H1 (cell line): Measurements from ENCODE around the gene ZFPL1. TPM values are rescaled to one million over a fixed set of nuclear protein-coding genes. Genes with fewer than 3 reads are reported as not detected.
A peak's percentile ranks its signal among the peaks of the same experiment; 100 is the strongest.

Experiments used
- CTCF ChIA-PET: fragments of 300-600 bp; sonication (Branson Sonifier 250); formaldehyde crosslinking; loops from one replicate; lab custom pipeline; 2021; ENCODE audit not compliant: partially characterized antibody; lab: Charles Lee
- POLR2A ChIA-PET: fragments of 300-600 bp; sonication (Branson Sonifier 250); formaldehyde crosslinking; loops from one replicate; lab custom pipeline; 2021; ENCODE audit warnings: inconsistent platforms; ENCODE audit not compliant: partially characterized antibody; lab: Charles Lee
- DNase-seq, 2 experiments: peaks; one replicate each; pipeline versions ENCODE4 v3.0.0 to v3.0.0-alpha.2; 2010 to 2022; ENCODE audit warnings: low spot score in 2 of 2, low read depth in 1 of 2, mixed read lengths in 1 of 2
- FAIRE-seq: peaks from 2 replicates; lab custom pipeline; 2011; peaks lifted over from hg19 to GRCh38; lab: Jason Lieb, UNC
- H2AFZ ChIP-seq: 2 replicates; pipeline ENCODE4 v1.8.1; 2012; ENCODE audit warnings: low read length, inconsistent platforms
- H2AK5ac ChIP-seq: 2 replicates; pipeline ENCODE4 v1.6.1; 2013; ENCODE audit warnings: low read depth, low read length
- H2BK120ac ChIP-seq: replicated peaks from 2 replicates; pipeline ENCODE3; 2013; ENCODE audit warnings: low read depth, low read length, inconsistent platforms
- H2BK12ac ChIP-seq: 2 replicates; pipeline ENCODE4 v1.6.1; 2013; ENCODE audit warnings: low read depth, low read length
- H2BK15ac ChIP-seq: 2 replicates; pipeline ENCODE4 v1.6.1; 2013; ENCODE audit warnings: low read length
- H2BK20ac ChIP-seq: 2 replicates; pipeline ENCODE4 v1.6.1; 2013; ENCODE audit warnings: low read length
- H2BK5ac ChIP-seq: 2 replicates; pipeline ENCODE4 v1.6.1; 2013; ENCODE audit warnings: low read depth, low read length
- H3K14ac ChIP-seq: 2 replicates; pipeline ENCODE4 v1.6.1; 2013; ENCODE audit warnings: inconsistent platforms; ENCODE audit not compliant: insufficient read length
- H3K18ac ChIP-seq: 2 replicates; pipeline ENCODE4 v1.6.1; 2013; ENCODE audit warnings: low read length; ENCODE audit errors: extremely low read depth
- H3K23ac ChIP-seq: 2 replicates; pipeline ENCODE4 v1.6.1; 2013; ENCODE audit warnings: inconsistent platforms; ENCODE audit not compliant: insufficient read length
- H3K23me2 ChIP-seq: 2 replicates; pipeline ENCODE4 v1.6.1; 2013; ENCODE audit warnings: low read depth, low read length
- H3K27ac ChIP-seq: 2 replicates; pipeline ENCODE4 v1.6.1; 2011; ENCODE audit warnings: low read depth, low read length, inconsistent platforms
- H3K27me3 ChIP-seq, 4 experiments: replicated peaks in 1 of 4; 1 replicate in 1 of 4; 2 replicates in 3 of 4; pipeline versions ENCODE4 v1.6.1 to v1.8.1; 2011 to 2013; ENCODE audit warnings: low read length in 3 of 4, mild to moderate bottlenecking in 3 of 4, inconsistent platforms in 2 of 4, mixed read lengths in 2 of 4, moderate library complexity in 1 of 4; ENCODE audit not compliant: control insufficient read depth in 3 of 4, insufficient read depth in 3 of 4; ENCODE audit errors: extremely low read depth in 1 of 4
- H3K36me3 ChIP-seq, 4 experiments: 2 replicates each; pipeline versions ENCODE4 v1.6.1 to v1.8.1; 2011 to 2013; ENCODE audit warnings: mild to moderate bottlenecking in 4 of 4, low read length in 3 of 4, moderate library complexity in 2 of 4, control low read depth in 1 of 4, inconsistent platforms in 1 of 4; ENCODE audit not compliant: insufficient read depth in 4 of 4, control insufficient read depth in 2 of 4
- H3K4ac ChIP-seq: replicated peaks from 2 replicates; pipeline ENCODE3; 2013; ENCODE audit warnings: low read length, low read depth, mixed read lengths, inconsistent platforms; ENCODE audit not compliant: insufficient read length
- H3K4me1 ChIP-seq, 4 experiments: replicated peaks in 1 of 4; 1 replicate in 1 of 4; 2 replicates in 3 of 4; pipeline versions ENCODE4 v1.6.1 to v1.8.1; 2011 to 2013; ENCODE audit warnings: low read length in 3 of 4, inconsistent platforms in 2 of 4, mixed read lengths in 1 of 4; ENCODE audit not compliant: insufficient read depth in 4 of 4, control insufficient read depth in 3 of 4
- H3K4me2 ChIP-seq, 2 experiments: 2 replicates each; pipeline versions ENCODE4 v1.6.1 to v1.8.1; 2011 to 2013; ENCODE audit warnings: low read depth in 2 of 2, low read length in 2 of 2, control low read depth in 1 of 2, inconsistent platforms in 1 of 2, mild to moderate bottlenecking in 1 of 2; ENCODE audit not compliant: insufficient read depth in 1 of 2
- H3K4me3 ChIP-seq, 4 experiments: fragments of 200-600, 300-600 bp in 1 of 4; sonication (generic), shearing (Covaris generic), sonication (Bioruptor Twin) in 1 of 4; 2 replicates each; pipeline versions ENCODE4 v1.5.1 to v1.8.1; 2011 to 2016; ENCODE audit warnings: low read length in 4 of 4, low read depth in 3 of 4, control low read depth in 2 of 4, inconsistent platforms in 2 of 4, mild to moderate bottlenecking in 2 of 4, mixed read lengths in 1 of 4, moderate library complexity in 1 of 4; ENCODE audit not compliant: insufficient read depth in 2 of 4; ENCODE audit errors: extremely low read depth in 1 of 4
- H3K56ac ChIP-seq: replicated peaks from 2 replicates; pipeline ENCODE3; 2013; ENCODE audit warnings: low read depth, mild to moderate bottlenecking, mixed read lengths, low read length, inconsistent platforms; ENCODE audit not compliant: insufficient read length
- H3K79me1 ChIP-seq: 2 replicates; pipeline ENCODE4 v1.6.1; 2013; ENCODE audit warnings: low read depth, low read length, control low read depth
- H3K79me2 ChIP-seq, 2 experiments: 2 replicates each; pipeline versions ENCODE4 v1.6.1 to v1.8.1; 2012 to 2013; ENCODE audit warnings: low read length in 2 of 2, mild to moderate bottlenecking in 2 of 2, inconsistent platforms in 1 of 2; ENCODE audit not compliant: insufficient read depth in 2 of 2, control insufficient read depth in 1 of 2
- H3K9ac ChIP-seq, 4 experiments: replicated peaks in 1 of 4; 1 replicate in 1 of 4; 2 replicates in 3 of 4; pipeline versions ENCODE4 v1.6.1 to v1.8.1; 2011 to 2013; ENCODE audit warnings: low read depth in 3 of 4, low read length in 3 of 4, control low read depth in 2 of 4, mild to moderate bottlenecking in 2 of 4, moderate library complexity in 2 of 4, inconsistent platforms in 1 of 4; ENCODE audit errors: extremely low read depth in 1 of 4
- H3K9me3 ChIP-seq, 2 experiments: 2 replicates each; pipeline versions ENCODE4 v1.6.1 to v1.8.1; 2012 to 2013; ENCODE audit warnings: mild to moderate bottlenecking in 2 of 2, moderate library complexity in 2 of 2, control low read depth in 1 of 2, inconsistent platforms in 1 of 2, low read depth in 1 of 2, low read length in 1 of 2, mixed read lengths in 1 of 2; ENCODE audit not compliant: insufficient read depth in 2 of 2
- H4K20me1 ChIP-seq, 2 experiments: replicated peaks in 1 of 2; 2 replicates each; pipeline versions ENCODE3 to v1.8.1; 2011 to 2013; ENCODE audit warnings: inconsistent platforms in 2 of 2, low read length in 2 of 2, mild to moderate bottlenecking in 1 of 2; ENCODE audit not compliant: insufficient read depth in 2 of 2, control insufficient read depth in 1 of 2
- H4K5ac ChIP-seq: 2 replicates; pipeline ENCODE4 v1.6.1; 2013; ENCODE audit warnings: low read length, low read depth, mixed read lengths, inconsistent platforms; ENCODE audit not compliant: insufficient read length
- H4K8ac ChIP-seq: 2 replicates; pipeline ENCODE4 v1.8.0; 2013; ENCODE audit warnings: mild to moderate bottlenecking, moderate library complexity, low read length, inconsistent platforms; ENCODE audit not compliant: insufficient read depth; ENCODE audit errors: extremely low read depth
- H4K91ac ChIP-seq: replicated peaks from 2 replicates; pipeline ENCODE3; 2013; ENCODE audit warnings: low read length, mixed read lengths, inconsistent platforms; ENCODE audit not compliant: insufficient read length
- ATF2 ChIP-seq: IDR thresholded peaks from 2 replicates; pipeline ENCODE4 v1.6.1; 2012; ENCODE audit warnings: low read length, inconsistent platforms
- CEBPB ChIP-seq: IDR thresholded peaks from 2 replicates; pipeline ENCODE4 v1.6.1; 2012; ENCODE audit warnings: low read depth, low read length
- JUN ChIP-seq: IDR thresholded peaks from 2 replicates; pipeline ENCODE4 v1.6.1; 2011; ENCODE audit warnings: low read depth, mild to moderate bottlenecking, improper control_type of control experiment, low read length
- NANOG ChIP-seq: IDR thresholded peaks from 2 replicates; pipeline ENCODE4 v1.6.1; 2011; ENCODE audit warnings: low read length, low read depth, mild to moderate bottlenecking, inconsistent platforms; ENCODE audit not compliant: insufficient read depth, poor library complexity, severe bottlenecking
- NRF1 ChIP-seq: IDR thresholded peaks from 2 replicates; pipeline ENCODE4 v1.6.1; 2011; ENCODE audit warnings: mild to moderate bottlenecking, low read depth, low read length, improper control_type of control experiment
- SIN3A ChIP-seq, 2 experiments: IDR thresholded peaks in 1 of 2; conservative IDR thresholded peaks in 1 of 2; 2 replicates each; pipeline ENCODE4 v1.6.1; 2011 to 2012; ENCODE audit warnings: low read length in 2 of 2, improper control_type of control experiment in 1 of 2, low read depth in 1 of 2, mild to moderate bottlenecking in 1 of 2
- SIX5 ChIP-seq: IDR thresholded peaks from 2 replicates; pipeline ENCODE4 v1.6.1; 2011; ENCODE audit warnings: mild to moderate bottlenecking, low read depth, low read length
- SP1 ChIP-seq: IDR thresholded peaks from 2 replicates; pipeline ENCODE4 v1.6.1; 2011; ENCODE audit warnings: low read depth, low read length
- YY1 ChIP-seq: IDR thresholded peaks from 2 replicates; pipeline ENCODE4 v1.6.1; 2011; ENCODE audit warnings: low read depth, mild to moderate bottlenecking, low read length
- WGBS, 2 experiments: shearing (Covaris generic) in 1 of 2; methylation state at CpG; one replicate each; pipeline versions ENCODE4 v1.1.6 to v1.1.7; 2013 to 2015; ENCODE audit warnings: low lambda C conversion rate in 2 of 2, mixed read lengths in 2 of 2, inconsistent platforms in 1 of 2, low coverage in 1 of 2, missing lambda C conversion rate in 1 of 2; ENCODE audit not compliant: insufficient replicate concordance in 2 of 2, insufficient coverage in 1 of 2, insufficient read length in 1 of 2; ENCODE audit errors: extremely low coverage in 1 of 2, missing lambda C conversion rate in 1 of 2; 5-methylcytosine and 5-hydroxymethylcytosine counted together
- polyA plus RNA-seq, 7 experiments: library from polyadenylated mRNA; depleted of rRNA in 3 of 7; stranded (reverse) in 5 of 7; unstranded in 2 of 7; fragments of >200 nt in 5 of 7; fragments of 200-250 nt in 2 of 7; gene quantifications; 1 replicate in 5 of 7; 2 replicates in 1 of 7; 4 replicates in 1 of 7; pipeline versions ENCODE4 v1.2.1 to v1.2.3, GENCODE V29; 2011 to 2013; ENCODE audit warnings: missing spikeins in 2 of 7, mixed read lengths in 2 of 7
- total RNA-seq: library from RNA; stranded (reverse); fragmentation: NEBNext Ultra II Directional; extraction: Animal tissue kit (Norgen Biotek cat#: 25700); gene quantifications from 2 replicates; pipeline ENCODE4 v1.2.1, GENCODE V29; 2021

The ZFPL1 gene
- total and polyA plus RNA-seq, 2 of the 8 experiments (the other 6 are each of a cell fraction or from before 2014, with no cell fraction given), result 21.5 to 76.8 TPM

DNA sequence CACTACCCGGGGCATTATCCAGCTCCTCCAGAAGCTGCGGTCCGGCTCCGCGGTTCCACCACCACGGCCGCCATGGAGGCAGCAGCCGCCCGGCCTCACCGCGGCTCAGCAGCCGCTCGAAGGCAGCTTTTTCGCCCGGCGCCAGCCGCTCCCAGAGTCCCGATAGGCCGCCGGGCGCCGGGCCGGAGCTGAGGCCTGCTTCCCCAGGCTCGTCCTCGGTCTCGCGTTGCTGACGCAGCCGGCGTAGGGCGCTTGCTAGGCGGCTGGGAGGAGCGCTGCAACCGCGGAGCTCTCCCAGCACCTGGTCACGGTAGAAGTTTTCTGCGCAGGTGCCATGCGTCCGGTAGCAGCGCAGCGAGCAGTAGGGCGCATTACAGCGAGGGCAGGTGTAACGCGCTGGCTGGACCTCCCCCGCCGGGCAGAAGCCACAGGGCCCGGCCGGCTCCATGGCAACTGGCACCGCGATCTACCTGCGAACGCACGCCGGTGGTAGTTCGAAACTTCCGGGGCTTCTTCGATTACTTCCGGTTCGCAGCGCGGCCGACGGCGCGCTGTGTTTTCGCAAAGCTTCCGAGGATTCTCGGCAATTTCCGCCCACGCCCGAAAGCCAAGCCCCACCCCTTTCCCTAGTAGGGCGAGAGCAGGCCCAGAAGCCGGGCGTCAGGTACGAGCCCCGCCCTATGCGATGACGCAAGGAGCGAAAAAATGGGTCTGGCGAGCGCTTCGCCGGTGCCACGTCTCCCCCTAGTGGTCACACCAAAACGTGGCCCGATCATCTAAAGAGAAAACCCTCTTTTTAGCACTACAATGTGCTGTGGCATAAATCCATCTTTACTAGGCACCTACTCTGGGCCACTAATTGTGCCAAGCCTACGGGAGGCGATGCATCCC is 33.4 kb downstream of the ZFPL1 start, which contains the start of gene ZNHIT2:
ZNHIT2 (minus strand) TSS at position 496 of the 891 bp plus-strand sequence; CDS start at position 448, 48 bp downstream.
- peak within 1 kb of the TSS; percentile 84 for H2BK5ac ChIP-seq
- no peak within 1 kb of the TSS for H3K23ac ChIP-seq
- H4K8ac ChIP-seq, result peak within 1 kb of the TSS; percentile 96
- FAIRE-seq, result peak; percentile 80
- ChIA-PET POLR2A (interaction anchor here (0.5 to 17.4 kb wide), 28 partner anchors 8 to 741 kb away, joined by 3 to 305 read pairs (median 5); partner anchors contain the start of genes ARL2, CAPN1, CDCA5 and MALAT1), CTCF (interaction anchor here (0.6 to 2.2 kb wide), 16 partner anchors 9 to 271 kb away, joined by 3 to 12 read pairs (median 3); no protein-coding TSS in a partner anchor)
- peak within 1 kb of the TSS; percentile 79 to 82 (median 80) for H3K9ac ChIP-seq
- H2BK120ac ChIP-seq, result no peak within 1 kb of the TSS
- H3K9me3 ChIP-seq, result no peaks in the 10 kb centered on the region
- H2AK5ac ChIP-seq, result no peak within 1 kb of the TSS; the same call in 1 of the 2 replicates
- peak within 1 kb of the TSS; percentile 98 for H4K91ac ChIP-seq
- H3K23me2 ChIP-seq, result peaks cover 14% of the 10 kb centered on the region; the same call in 1 of the 2 replicates
- peak within 1 kb of the TSS; percentile 93 for H3K18ac ChIP-seq
- H2BK12ac ChIP-seq, result no peak within 1 kb of the TSS
- peak within 1 kb of the TSS; percentile 94 for H3K4ac ChIP-seq
- no peak within 1 kb of the TSS for H2BK15ac ChIP-seq
- H3K4me2 ChIP-seq, result peak within 1 kb of the TSS; percentile 80 to 94
- peaks cover 2 to 22% (median 13%) of the 10 kb centered on the region in 4 experiments for H3K4me1 ChIP-seq
- peaks cover 11 to 35% (median 18%) of the 10 kb centered on the region in 4 experiments for H3K36me3 ChIP-seq
- H3K79me2 ChIP-seq, result peaks cover 6 to 26% of the 10 kb centered on the region in 2 experiments
- WGBS, 2 experiments, result 3% methylated on average over 76 of the region's 89 CpGs; no CpG with 5 or more reads in 1 of the 2 experiments
- H3K27me3 ChIP-seq, result no peaks in the 10 kb centered on the region
- H3K27ac ChIP-seq, result peak within 1 kb of the TSS; percentile 78
- H3K56ac ChIP-seq, result peak within 1 kb of the TSS; percentile 91
- H3K4me3 ChIP-seq, result peak within 1 kb of the TSS; percentile 61 to 83 (median 72)
- H2BK20ac ChIP-seq, result no peak within 1 kb of the TSS
- H4K20me1 ChIP-seq, result peaks cover 4 to 6% of the 10 kb centered on the region in 2 experiments
- no peak within 1 kb of the TSS for H2AFZ ChIP-seq
- H4K5ac ChIP-seq, result peak within 1 kb of the TSS; percentile 67
- peaks cover 13% of the 10 kb centered on the region for H3K79me1 ChIP-seq
- no peak within 1 kb of the TSS for H3K14ac ChIP-seq
- DNase-seq, result peak; percentile 98 to 99
- peak; percentile 83 to 96 for TF ChIP-seq SIN3A (conservative IDR thresholded peaks at IDR 0.05 in 1 of 2, IDR thresholded peaks at IDR 0.05 in 1 of 2; ENCODE audit: low read depth in 1 of 2, low read length in 2 of 2)
- no peak; the same call in 1 of the 2 replicates for TF ChIP-seq YY1
- TF ChIP-seq SP1, result peak; percentile 37; the same call in 1 of the 2 replicates
- peak; percentile 5 for TF ChIP-seq NANOG
- peak; percentile 89 for TF ChIP-seq ATF2
- peak; percentile 13; the same call in 1 of the 2 replicates for TF ChIP-seq NRF1
- peak; percentile 97 for TF ChIP-seq CEBPB
- TF ChIP-seq SIX5, result no peak
- 0 out of 2 replicates have a peak, but pooled peaks have one; percentile 17 for TF ChIP-seq JUN
